GM21528 (cell line): ENCODE results near the gene SCUBE1.

Experiments
- ATAC-seq: cut with Tn5 transposase; IDR thresholded peaks from one replicate; pipeline ENCODE4 v1.9.1; 2021; ENCODE audit warnings: mild to moderate bottlenecking, moderate library complexity; ENCODE audit not compliant: unreplicated experiment, low FRiP score

SCUBE1 gene

GRCh38 chr22:43227239-43227630 lies 115.9 kb downstream of the SCUBE1 start:
- ATAC-seq, result no peak

DNA sequence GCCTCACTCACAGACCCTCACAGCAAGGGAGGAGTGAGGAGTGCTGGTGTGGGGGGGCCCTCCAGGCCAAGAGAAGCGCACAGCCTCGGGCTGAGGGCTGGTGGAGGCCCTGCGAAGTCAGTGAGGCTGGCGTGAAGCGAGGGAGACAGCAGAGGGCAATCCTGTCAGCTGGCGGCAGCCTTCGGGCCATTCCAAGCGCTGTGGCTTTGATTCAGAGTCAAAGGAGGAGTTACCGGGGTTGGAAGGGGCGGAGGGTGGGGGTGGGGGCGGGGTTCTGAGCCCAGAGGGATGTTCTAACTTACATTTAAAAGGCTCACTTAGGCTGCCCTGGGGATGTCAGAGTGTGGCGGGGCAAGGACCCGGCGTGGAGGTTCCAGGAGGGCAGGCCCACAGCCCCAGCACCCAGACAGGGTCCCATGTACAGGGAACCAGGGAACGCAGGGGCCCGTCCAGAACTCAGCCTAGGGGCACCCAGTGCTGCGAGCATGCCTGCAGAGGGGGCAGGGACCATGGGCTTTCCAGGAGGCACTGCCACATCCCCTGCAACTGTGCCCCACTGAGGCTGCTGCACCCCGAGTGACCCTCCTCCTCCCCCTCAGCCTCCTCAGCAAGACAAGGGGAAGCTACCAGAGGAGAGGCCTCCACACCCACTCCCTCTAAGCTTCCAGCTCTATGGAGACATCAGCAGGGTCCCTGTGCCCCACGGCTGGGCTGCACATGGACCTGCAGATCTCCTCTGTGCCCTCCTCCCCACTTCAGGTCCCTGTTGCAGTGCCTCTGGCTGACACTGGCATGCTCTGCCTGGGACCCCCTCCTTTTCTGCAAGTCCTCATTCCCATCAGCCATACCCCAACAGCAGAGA lies 116.6 kb downstream of the SCUBE1 start:
- ATAC-seq, result no peak

DNA sequence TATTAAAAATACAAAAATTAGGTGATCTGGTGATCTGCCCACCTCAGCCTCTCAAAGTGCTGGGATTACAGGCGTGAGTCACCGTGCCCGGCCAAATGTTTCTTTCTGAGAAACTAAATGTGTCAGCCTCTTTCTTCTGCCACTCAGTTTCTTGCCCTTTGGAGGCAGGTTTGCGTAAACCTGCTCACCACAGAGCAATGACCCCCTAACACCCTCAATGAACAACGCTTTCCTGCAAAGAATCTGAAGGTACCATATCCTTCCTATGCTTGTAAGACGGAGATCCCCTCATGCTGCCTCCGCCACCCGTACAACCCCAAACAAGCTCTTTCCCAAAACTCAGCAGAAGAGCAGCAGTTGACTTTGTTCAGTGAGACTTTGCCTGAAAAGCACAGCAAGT lies 117.6 kb downstream of the SCUBE1 start:
- ATAC-seq, result no peak

DNA sequence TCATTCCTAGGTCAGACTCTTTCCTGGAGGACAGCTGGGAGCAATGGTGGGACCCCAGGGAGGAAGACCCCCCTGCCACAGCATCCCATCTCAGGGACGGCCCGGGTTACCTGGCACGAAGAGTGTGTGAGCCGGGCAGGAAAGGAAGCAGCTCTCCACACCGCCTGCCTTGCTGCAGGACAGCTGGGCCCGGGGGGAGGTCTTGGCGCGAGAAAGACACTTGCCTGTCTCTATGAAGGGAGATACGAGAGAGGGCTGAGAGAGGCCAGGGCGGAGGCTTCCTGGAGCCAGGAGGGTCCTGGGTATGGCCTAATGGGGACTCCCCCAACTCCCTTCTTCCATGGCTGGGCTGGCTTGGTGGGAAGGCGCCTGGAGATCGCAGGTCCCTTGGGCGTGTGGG lies 120.2 kb downstream of the SCUBE1 start:
- no peak for ATAC-seq

- ATAC-seq, result no peak
Observed at GRCh38 chr22:43222262-43222661, 120.9 kb downstream of the SCUBE1 start.

- ATAC-seq, result no peak
Observed at GRCh38 chr22:43220625-43221380, 122.4 kb downstream of the SCUBE1 start.

GRCh38 chr22:43218786-43219185 lies 124.4 kb downstream of the SCUBE1 start:
- ATAC-seq, result no peak

DNA sequence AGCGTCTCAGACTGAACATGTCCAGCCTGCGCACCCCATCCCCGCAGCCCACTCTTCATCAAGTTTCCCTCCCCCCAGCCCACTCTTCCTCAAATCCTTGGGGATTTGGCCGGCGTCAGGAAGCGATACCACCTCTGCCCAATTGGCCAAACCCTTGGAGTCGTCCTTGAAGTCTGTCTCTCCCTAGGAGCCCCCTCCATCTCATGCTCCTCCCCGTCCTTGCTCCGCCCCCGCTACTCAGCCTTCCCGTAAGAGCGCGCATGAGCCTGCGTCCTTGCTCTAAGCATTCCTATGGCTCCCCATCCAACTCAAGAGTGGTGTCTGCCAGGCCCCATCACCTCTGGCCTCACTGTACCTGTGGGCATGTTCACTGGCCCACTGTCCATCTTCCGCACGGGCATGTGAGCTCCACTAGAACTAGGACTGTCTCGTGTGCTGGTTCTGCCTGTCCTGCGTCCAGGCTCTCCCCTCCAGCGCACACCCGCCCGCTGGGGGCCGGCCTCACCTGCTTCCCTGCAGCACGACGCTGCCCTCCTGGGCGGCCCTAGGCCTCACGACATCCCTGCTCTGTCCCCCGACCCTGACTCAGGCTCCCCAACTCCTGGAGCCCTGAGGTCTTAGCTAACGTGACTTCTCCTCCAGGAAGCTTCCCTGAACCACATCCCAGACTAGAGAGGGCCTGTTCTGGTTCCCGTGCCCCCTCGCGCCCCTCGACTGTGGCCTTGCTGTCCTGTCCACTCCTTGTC lies 125.7 kb downstream of the SCUBE1 start:
- no peak for ATAC-seq

DNA sequence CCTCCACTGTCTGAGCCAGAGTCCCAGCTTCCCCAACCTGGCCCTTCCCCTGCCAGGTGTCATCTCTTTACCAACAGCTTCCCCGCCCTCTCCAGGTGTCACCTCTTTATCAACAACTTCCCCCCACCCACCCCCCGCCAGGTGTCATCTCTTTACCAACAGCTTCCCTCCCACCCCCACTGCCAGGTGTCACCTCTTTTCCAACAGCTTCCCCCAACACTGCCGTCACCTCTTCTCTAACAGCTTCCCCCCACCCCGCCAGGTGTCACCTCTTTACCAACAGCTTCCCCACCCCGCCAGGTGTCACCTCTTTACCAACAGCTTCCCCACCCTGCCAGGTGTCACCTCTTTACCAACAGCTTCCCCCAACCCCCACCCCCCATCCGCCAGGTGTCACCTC lies 126.4 kb downstream of the SCUBE1 start:
- no peak for ATAC-seq

- no peak for ATAC-seq
Observed at GRCh38 chr22:43213962-43214361, 129.2 kb downstream of the SCUBE1 start.

GRCh38 chr22:43213051-43213450 lies 130.1 kb downstream of the SCUBE1 start:
- no peak for ATAC-seq

GRCh38 chr22:43212434-43212952 lies 130.7 kb downstream of the SCUBE1 start:
- ATAC-seq, result no peak

DNA sequence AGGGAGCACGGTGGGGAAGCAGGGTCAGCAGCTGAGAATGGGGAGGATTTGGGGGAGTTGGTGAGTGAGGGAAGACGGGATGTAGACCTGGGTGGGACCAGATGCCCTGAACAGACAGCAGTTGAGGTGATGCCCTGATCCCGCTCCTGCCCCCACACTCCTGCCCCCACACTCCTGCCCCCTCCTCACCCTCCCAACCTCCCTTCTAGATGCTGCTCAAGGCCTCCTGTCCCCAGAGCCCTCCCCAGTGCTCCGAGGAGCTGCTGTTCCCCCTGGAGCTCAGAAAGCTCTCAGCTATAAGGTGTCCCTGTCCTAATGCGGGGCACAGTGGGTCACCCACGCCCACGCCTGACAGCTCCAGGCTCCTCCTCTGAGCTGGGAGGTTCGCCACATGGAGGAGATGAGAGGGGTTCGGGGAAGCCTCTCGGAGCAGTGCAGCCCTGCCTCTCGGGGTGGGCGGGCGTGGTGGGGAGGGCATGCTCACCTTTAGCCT lies 131.2 kb downstream of the SCUBE1 start:
- no peak for ATAC-seq

DNA sequence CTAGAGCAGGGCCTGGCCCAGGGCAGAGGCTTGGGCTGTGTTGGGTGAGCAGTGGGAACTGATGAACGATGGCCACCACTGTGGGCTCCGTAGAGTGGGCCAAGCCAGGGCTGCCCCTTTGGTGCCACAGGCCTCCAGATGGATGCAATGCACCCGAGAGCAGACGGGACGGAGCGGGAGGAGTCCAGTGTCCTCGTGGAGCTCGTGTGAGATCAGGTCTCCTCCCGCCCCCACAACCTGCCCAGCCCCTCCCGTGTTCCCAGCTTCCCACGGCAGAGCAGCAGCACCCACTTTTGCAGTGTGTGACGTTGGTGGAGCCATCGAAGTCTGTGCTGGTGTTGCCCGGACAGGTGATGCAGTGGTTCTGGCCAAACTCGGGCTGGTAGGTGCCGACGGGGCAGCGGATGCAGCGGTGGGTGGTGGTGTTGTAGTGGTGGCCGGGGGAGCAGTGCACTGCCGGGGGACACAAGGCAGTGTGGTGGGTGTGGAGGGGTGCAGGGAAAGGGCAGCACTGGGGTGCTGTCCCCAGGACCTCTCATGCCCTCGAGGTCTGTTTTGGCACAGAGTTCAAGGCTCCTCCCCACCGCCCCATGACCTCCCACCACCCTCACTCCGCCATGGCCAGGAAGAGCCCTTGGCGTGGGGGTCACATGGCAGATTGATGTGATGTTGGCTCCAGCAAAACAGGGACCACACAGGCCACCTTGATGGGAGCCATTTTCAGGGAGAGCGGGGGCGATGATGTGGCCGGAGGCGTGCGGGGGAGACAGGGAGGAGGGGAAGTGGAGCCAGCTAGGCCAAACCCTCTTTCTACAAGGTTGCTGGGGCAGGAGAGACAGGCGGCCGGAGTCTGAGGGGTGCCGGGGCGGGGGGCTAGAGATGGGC lies 132.3 kb downstream of the SCUBE1 start:
- no peak for ATAC-seq

GRCh38 chr22:43209971-43210370 lies 133.2 kb downstream of the SCUBE1 start:
- no peak for ATAC-seq

GRCh38 chr22:43209523-43209890 lies 133.7 kb downstream of the SCUBE1 start:
- no peak for ATAC-seq

- no peak for ATAC-seq
Observed at GRCh38 chr22:43208703-43209522, 134.3 kb downstream of the SCUBE1 start.

GRCh38 chr22:43207849-43208702 lies 135.1 kb downstream of the SCUBE1 start:
- ATAC-seq, result no peak
